Measurements from ENCODE around the gene ANXA2R. TPM values are rescaled to one million over a fixed set of nuclear protein-coding genes. Genes with fewer than 3 reads are reported as not detected.
"Not testable (repeated sequence)": the region's sequence is repeated elsewhere in the genome, so short reads cannot be mapped to it uniquely, and the experiment has no call there.

The ANXA2R gene
- total RNA-seq, 1 experiment from 2014 or later: 3.1 TPM

DNA sequence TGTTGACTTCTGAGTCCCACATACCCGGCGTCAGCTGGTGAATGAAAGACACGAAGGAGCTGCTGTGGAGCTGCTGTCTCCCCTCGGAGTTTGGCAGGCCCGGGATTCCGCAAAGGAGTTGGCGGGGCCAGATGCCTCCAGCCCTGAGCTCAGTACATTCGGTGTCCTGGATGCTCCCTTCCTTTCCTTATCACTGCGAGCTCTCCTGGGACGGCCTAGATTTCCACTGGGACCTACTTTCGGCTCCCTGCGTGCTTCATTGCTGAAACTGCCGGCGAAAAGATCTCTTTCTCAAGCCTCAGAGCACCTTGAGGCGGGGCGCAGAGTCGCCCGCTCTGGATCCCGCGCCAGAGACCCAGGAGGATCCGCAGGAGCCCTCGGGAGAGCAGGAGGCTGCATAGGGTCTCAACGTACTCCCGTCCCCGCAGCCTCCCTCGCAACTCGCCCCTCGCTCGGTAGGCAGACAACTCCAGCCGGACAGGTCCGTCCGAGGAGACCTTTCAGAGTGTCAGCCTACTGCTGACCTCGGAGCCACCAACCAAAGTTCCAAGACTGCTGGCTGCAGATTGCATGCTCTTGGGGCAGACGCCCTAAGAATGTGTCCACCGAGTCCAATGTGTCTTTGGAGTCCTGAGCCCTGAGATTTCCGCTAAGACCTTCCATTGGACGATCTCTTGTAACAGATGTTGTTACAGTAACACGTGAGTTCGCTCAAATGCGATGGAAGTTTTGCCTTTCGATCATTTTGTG is 6.1 kb downstream of the ANXA2R start:
- ChIA-PET CTCF (no interaction called here), POLR2A (no interaction called here)
- Mint-ChIP-seq H3K27ac (ENCODE audit: unreplicated experiment) (no peak overlapping the region), H3K9me3 (ENCODE audit: unreplicated experiment) (no peaks in the 10 kb centered on the region), H3K36me3 (ENCODE audit: insufficient read depth, unreplicated experiment) (peaks cover 8% of the 10 kb centered on the region), H3K4me3 (ENCODE audit: unreplicated experiment) (no peak overlapping the region), H3K27me3 (ENCODE audit: insufficient read depth, unreplicated experiment) (no peaks in the 10 kb centered on the region), H3K4me1 (ENCODE audit: low read depth, unreplicated experiment) (no peaks in the 10 kb centered on the region)
- no peaks in the 10 kb centered on the region for H3K27me3 ChIP-seq (replicated peaks; ENCODE audit: control insufficient read depth, insufficient read depth, low read length)
- H3K4me1 ChIP-seq: no peaks in the 10 kb centered on the region
- H3K9me3 ChIP-seq: no peaks in the 10 kb centered on the region
- no peak for DNase-seq
- no peak overlapping the region for H3K4me3 ChIP-seq (ENCODE audit: low read depth, low read length)
- intact Hi-C loops (cut with micrococcal nuclease; ENCODE audit: unreplicated experiment): no loop called here
- no peak for TF ChIP-seq CTCF (IDR thresholded peaks at IDR 0.05; ENCODE audit: insufficient read depth in 1 of 2, low read depth in 1 of 2, low read length in 1 of 2, severe bottlenecking in 1 of 2, unreplicated experiment in 1 of 2)
- H3K36me3 ChIP-seq (ENCODE audit: control insufficient read depth, insufficient read depth, low read length): no peaks in the 10 kb centered on the region
- BruUV-seq (replicated peaks): no TSS peak

DNA sequence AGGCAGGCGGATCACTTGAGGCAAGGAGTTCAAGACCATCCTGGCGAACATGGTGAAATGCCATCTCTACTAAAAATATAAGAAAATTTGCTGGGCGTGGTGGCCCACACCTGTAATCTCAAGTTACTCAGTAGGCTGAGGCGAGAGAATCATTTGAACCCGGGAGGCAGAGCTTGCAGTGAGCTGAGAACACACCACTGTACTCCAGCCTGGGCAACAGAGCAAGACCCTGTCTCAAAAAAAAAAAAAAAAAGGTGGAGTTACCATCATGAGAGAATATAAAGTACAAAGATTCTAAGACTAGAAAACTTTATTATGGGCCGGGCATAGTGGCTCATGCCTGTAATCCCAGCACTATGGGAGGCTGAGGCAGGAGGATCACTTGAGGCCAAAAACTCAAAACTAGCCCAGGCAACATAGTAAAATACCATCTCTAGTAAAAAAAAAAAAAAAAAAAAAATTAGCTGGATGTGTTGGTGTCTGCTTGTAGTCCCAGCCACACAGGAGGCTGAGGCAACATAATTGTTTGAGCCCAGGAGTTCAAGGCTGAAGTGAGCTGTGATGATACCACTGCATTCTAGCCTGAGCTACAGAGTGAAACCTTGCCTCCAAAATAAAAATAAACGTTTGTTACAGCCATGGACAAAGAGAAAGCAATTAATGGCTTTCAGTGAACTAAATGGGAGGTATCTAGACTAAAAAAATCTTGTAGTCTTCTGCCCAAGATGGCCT is 12.9 kb downstream of the ANXA2R start:
- H3K36me3 ChIP-seq (ENCODE audit: control insufficient read depth, insufficient read depth, low read length): no peaks in the 10 kb centered on the region
- H3K4me1 Mint-ChIP-seq (ENCODE audit: low read depth, unreplicated experiment): no peaks in the 10 kb centered on the region
- H3K4me3 Mint-ChIP-seq (ENCODE audit: unreplicated experiment): no peak overlapping the region
- H3K27me3 ChIP-seq (replicated peaks; ENCODE audit: control insufficient read depth, insufficient read depth, low read length): no peaks in the 10 kb centered on the region
- H3K9me3 Mint-ChIP-seq (ENCODE audit: unreplicated experiment): no peaks in the 10 kb centered on the region
- no peak for DNase-seq
- no peaks in the 10 kb centered on the region for H3K4me1 ChIP-seq
- no peak overlapping the region for H3K27ac Mint-ChIP-seq (ENCODE audit: unreplicated experiment)
- H3K4me3 ChIP-seq (ENCODE audit: low read depth, low read length): no peak overlapping the region
- BruUV-seq (replicated peaks): no TSS peak
- no peak for TF ChIP-seq CTCF (IDR thresholded peaks at IDR 0.05; ENCODE audit: insufficient read depth in 1 of 2, low read depth in 1 of 2, low read length in 1 of 2, severe bottlenecking in 1 of 2, unreplicated experiment in 1 of 2)
- CTCF ChIA-PET: no interaction called here
- intact Hi-C loops (cut with micrococcal nuclease; ENCODE audit: unreplicated experiment): no loop called here
- POLR2A ChIA-PET: no interaction called here
- H3K36me3 Mint-ChIP-seq (ENCODE audit: insufficient read depth, unreplicated experiment): no peaks in the 10 kb centered on the region
- H3K27me3 Mint-ChIP-seq (ENCODE audit: insufficient read depth, unreplicated experiment): no peaks in the 10 kb centered on the region
- no peaks in the 10 kb centered on the region for H3K9me3 ChIP-seq

DNA sequence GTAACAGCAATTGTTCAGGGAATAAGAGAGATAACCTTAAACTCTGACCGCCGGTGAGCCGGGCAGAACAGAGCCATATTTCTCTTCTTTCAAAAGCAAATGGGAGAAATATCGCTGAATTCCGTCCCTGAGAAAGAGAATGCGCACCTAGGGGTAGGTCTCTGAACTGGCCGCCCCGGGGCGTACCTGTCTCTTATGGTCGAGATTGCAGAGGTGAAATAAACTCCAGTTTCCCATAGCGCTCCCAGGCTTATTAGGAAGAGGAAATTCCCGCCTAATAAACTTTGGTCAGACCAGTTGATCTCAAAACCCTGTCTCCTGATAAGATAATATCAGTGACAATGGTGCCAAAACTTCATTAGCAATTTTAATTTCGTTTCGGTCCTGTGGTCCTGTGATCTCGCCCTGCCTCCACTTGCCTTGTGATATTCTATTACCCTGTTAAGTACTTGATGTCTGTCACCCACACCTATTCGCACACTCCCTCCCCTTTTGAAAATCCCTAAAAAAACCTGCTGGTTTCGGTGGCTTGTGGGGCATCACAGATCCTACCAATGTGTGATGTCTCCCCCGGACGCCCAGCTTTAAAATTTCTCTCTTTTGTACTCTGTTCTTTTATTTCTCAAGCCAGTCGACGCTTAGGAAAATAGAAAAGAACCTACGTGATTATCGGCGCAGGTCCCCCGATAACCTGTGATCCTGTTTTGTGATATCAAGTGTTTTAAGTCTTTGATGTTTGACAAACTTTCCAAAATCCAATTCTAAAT is 14.8 kb downstream of the ANXA2R start:
- H3K27ac Mint-ChIP-seq (ENCODE audit: unreplicated experiment); H3K4me3 Mint-ChIP-seq (ENCODE audit: unreplicated experiment); H3K4me1 ChIP-seq; CTCF ChIA-PET; H3K36me3 ChIP-seq (ENCODE audit: control insufficient read depth, insufficient read depth, low read length); BruUV-seq (replicated peaks); POLR2A ChIA-PET; H3K4me3 ChIP-seq (ENCODE audit: low read depth, low read length); H3K4me1 Mint-ChIP-seq (ENCODE audit: low read depth, unreplicated experiment); H3K27me3 ChIP-seq (replicated peaks; ENCODE audit: control insufficient read depth, insufficient read depth, low read length); H3K36me3 Mint-ChIP-seq (ENCODE audit: insufficient read depth, unreplicated experiment); H3K27me3 Mint-ChIP-seq (ENCODE audit: insufficient read depth, unreplicated experiment); H3K9me3 ChIP-seq; intact Hi-C loops (cut with micrococcal nuclease; ENCODE audit: unreplicated experiment); DNase-seq; H3K9me3 Mint-ChIP-seq (ENCODE audit: unreplicated experiment): not testable (repeated sequence)
